Osteoblast (primary cell): ENCODE results near the gene HYCC1. TPM values are rescaled to one million over a fixed set of nuclear protein-coding genes. Genes with fewer than 3 reads are reported as not detected.

Source experiments
- DNase-seq: peaks from one replicate; pipeline ENCODE4 v3.0.0; 2011; ENCODE audit warnings: low spot score, mixed read lengths; ENCODE audit not compliant: insufficient read length; ENCODE audit errors: missing footprints
- H2AFZ ChIP-seq: 2 replicates; pipeline ENCODE4 v1.6.0; 2011; ENCODE audit warnings: mild to moderate bottlenecking, low read length
- H3K27ac ChIP-seq: 2 replicates; pipeline ENCODE4 v1.5.1; 2011; ENCODE audit warnings: mild to moderate bottlenecking, low read depth, low read length, moderate library complexity
- H3K27me3 ChIP-seq: 2 replicates; pipeline ENCODE4 v1.6.0; 2012; ENCODE audit warnings: mild to moderate bottlenecking, control low read depth, inconsistent platforms, low read length, moderate library complexity; ENCODE audit not compliant: insufficient read depth
- H3K36me3 ChIP-seq: 2 replicates; pipeline ENCODE4 v1.5.1; 2011; ENCODE audit warnings: mild to moderate bottlenecking, low read length, control low read depth, moderate library complexity; ENCODE audit not compliant: insufficient read depth
- H3K4me1 ChIP-seq: 2 replicates; pipeline ENCODE4 v1.5.1; 2011; ENCODE audit warnings: mild to moderate bottlenecking, low read length, control low read depth, moderate library complexity; ENCODE audit not compliant: insufficient read depth
- H3K4me2 ChIP-seq: 2 replicates; pipeline ENCODE4 v1.6.0; 2011; ENCODE audit warnings: mild to moderate bottlenecking, low read length; ENCODE audit not compliant: insufficient read depth
- H3K4me3 ChIP-seq: fragments of 200-600 bp; sonication (generic); 3 replicates; pipeline ENCODE4 v1.5.1; 2012; ENCODE audit warnings: mild to moderate bottlenecking, low read length, inconsistent platforms; ENCODE audit not compliant: insufficient read depth
- H3K79me2 ChIP-seq: 2 replicates; pipeline ENCODE4 v1.6.0; 2012; ENCODE audit warnings: mild to moderate bottlenecking, low read length, control low read depth, inconsistent platforms; ENCODE audit not compliant: insufficient read depth
- H3K9me3 ChIP-seq: 2 replicates; pipeline ENCODE4 v1.5.1; 2011; ENCODE audit warnings: low read depth, low read length, control low read depth
- H4K20me1 ChIP-seq: 2 replicates; pipeline ENCODE4 v1.6.0; 2012; ENCODE audit warnings: mild to moderate bottlenecking, low read length, control low read depth; ENCODE audit not compliant: insufficient read depth
- CTCF ChIP-seq: IDR thresholded peaks from 2 replicates; pipeline ENCODE4 v1.5.1; 2011; ENCODE audit warnings: mild to moderate bottlenecking, low read depth, low read length, moderate library complexity; ENCODE audit errors: extremely low read depth
- total RNA-seq: library from RNA; depleted of rRNA; stranded (reverse); fragments of >200 nt; gene quantifications from 2 replicates; pipeline ENCODE4 v1.2.3, GENCODE V29; 2012

The HYCC1 gene
- total RNA-seq, 1 donor: 121 TPM

- H3K4me1 ChIP-seq: peaks cover 16% of the 10 kb centered on the region
- H3K9me3 ChIP-seq: no peaks in the 10 kb centered on the region
- no peak for DNase-seq
- no peak overlapping the region for H2AFZ ChIP-seq
- no peak overlapping the region for H3K4me2 ChIP-seq
- no peak overlapping the region for H3K4me3 ChIP-seq
- H3K36me3 ChIP-seq: no peaks in the 10 kb centered on the region
- no peaks in the 10 kb centered on the region for H3K27me3 ChIP-seq
- H4K20me1 ChIP-seq: peaks cover 28% of the 10 kb centered on the region
- peaks cover 94% of the 10 kb centered on the region for H3K79me2 ChIP-seq
- no peak for TF ChIP-seq CTCF
- no peak overlapping the region for H3K27ac ChIP-seq
These were observed 17.5 kb downstream of the HYCC1 start for GRCh38 chr7:22996470-22996869.

GRCh38 chr7:22995011-22995410 lies 18.9 kb downstream of the HYCC1 start:
- no peak for DNase-seq
- H3K79me2 ChIP-seq: peaks cover 89% of the 10 kb centered on the region
- peaks cover 20% of the 10 kb centered on the region for H3K4me1 ChIP-seq
- peaks cover 4% of the 10 kb centered on the region for H3K36me3 ChIP-seq
- H3K27me3 ChIP-seq: no peaks in the 10 kb centered on the region
- no peak overlapping the region for H3K4me2 ChIP-seq
- no peak for TF ChIP-seq CTCF
- no peak overlapping the region for H3K4me3 ChIP-seq
- H3K27ac ChIP-seq: no peak overlapping the region
- peaks cover 26% of the 10 kb centered on the region for H4K20me1 ChIP-seq
- H2AFZ ChIP-seq: no peak overlapping the region
- no peaks in the 10 kb centered on the region for H3K9me3 ChIP-seq

- Histone ChIP-seq H3K4me1 (peaks cover 20% of the 10 kb centered on the region), H2AFZ (no peak overlapping the region), H3K79me2 (peaks cover 87% of the 10 kb centered on the region), H3K36me3 (peaks cover 14% of the 10 kb centered on the region), H4K20me1 (peaks cover 21% of the 10 kb centered on the region), H3K4me2 (no peak overlapping the region), H3K27ac (no peak overlapping the region), H3K27me3 (no peaks in the 10 kb centered on the region), H3K9me3 (no peaks in the 10 kb centered on the region), H3K4me3 (no peak overlapping the region)
- DNase-seq: no peak
- TF ChIP-seq CTCF: no peak
These were observed 20.8 kb downstream of the HYCC1 start for GRCh38 chr7:22992874-22993840.

GRCh38 chr7:22990588-22990949 lies 23.4 kb downstream of the HYCC1 start:
- peak overlapping the region; percentile 56 for H3K27ac ChIP-seq
- H3K9me3 ChIP-seq: no peaks in the 10 kb centered on the region
- no peaks in the 10 kb centered on the region for H3K27me3 ChIP-seq
- DNase-seq: no peak
- H3K79me2 ChIP-seq: peaks cover 87% of the 10 kb centered on the region
- no peak for TF ChIP-seq CTCF
- H4K20me1 ChIP-seq: peaks cover 14% of the 10 kb centered on the region
- H3K4me2 ChIP-seq: peak overlapping the region; percentile 12
- no peak overlapping the region for H2AFZ ChIP-seq
- no peak overlapping the region for H3K4me3 ChIP-seq
- peaks cover 14% of the 10 kb centered on the region for H3K36me3 ChIP-seq
- H3K4me1 ChIP-seq: peaks cover 15% of the 10 kb centered on the region
